Measurements from ENCODE around the gene RMND1.

DNA sequence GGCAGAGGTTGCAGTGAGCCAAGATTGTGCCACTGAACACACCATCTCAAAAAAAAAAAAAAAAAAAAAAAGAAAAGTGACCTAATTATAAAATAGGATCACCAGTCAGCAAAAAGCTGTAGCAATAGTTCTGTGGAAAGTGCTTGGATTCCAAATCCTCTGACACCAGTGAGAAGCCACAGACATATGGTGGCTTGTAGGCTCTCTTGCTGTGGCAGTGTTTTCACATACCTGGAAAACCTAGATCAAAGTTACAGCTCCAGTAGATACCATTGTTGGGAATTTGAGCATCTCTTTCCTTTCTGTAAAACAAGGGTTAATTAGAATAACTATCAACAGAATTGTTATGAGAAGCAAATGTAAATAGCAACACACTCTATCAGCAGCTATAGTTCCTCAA lies 46.0 kb upstream of the RMND1 start:
- TF ChIP-seq, protein P1, sequence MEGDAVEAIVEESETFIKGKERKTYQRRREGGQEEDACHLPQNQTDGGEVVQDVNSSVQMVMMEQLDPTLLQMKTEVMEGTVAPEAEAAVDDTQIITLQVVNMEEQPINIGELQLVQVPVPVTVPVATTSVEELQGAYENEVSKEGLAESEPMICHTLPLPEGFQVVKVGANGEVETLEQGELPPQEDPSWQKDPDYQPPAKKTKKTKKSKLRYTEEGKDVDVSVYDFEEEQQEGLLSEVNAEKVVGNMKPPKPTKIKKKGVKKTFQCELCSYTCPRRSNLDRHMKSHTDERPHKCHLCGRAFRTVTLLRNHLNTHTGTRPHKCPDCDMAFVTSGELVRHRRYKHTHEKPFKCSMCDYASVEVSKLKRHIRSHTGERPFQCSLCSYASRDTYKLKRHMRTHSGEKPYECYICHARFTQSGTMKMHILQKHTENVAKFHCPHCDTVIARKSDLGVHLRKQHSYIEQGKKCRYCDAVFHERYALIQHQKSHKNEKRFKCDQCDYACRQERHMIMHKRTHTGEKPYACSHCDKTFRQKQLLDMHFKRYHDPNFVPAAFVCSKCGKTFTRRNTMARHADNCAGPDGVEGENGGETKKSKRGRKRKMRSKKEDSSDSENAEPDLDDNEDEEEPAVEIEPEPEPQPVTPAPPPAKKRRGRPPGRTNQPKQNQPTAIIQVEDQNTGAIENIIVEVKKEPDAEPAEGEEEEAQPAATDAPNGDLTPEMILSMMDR (IDR thresholded peaks at IDR 0.05) = no peak
- no peak for TF ChIP-seq ZFX (IDR thresholded peaks at IDR 0.05; ENCODE audit: borderline replicate concordance)
